Measurements from ENCODE around the gene ALKBH5.

DNA sequence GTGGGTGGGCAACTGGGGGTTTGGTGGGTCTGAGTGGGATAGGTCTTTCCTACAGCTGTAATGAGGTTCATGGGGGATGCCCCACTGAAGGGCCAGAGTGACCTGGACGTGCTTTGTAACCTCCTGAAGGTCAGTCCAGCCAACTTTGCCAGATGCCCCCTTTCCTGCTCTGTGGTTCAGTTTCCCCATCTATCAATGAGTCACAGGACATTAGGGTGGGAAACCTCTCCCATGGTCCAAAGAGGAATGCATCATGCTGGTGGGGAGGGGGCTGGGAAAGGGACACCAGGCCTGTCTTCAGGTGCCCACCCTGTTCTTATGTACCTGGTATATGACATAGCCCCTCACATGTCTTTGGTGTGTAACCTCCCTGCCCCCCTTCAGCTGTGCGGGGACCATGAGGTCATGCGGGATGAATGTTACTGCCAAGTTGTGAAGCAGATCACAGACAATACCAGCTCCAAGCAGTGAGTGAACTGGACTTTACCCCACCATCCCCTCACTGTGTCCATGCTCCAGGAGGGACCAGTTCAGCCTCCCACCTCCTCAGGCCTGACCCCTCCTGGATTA, 24.0 kb upstream of the ALKBH5 start:
- TF ChIP-seq CTCF (conservative IDR thresholded peaks at IDR 0.05; ENCODE audit: low read depth in 2 of 2): no peak
- no peak for TF ChIP-seq EZH2 (IDR thresholded peaks at IDR 0.05; ENCODE audit: low read depth, unreplicated experiment)

Measured in GM23338 (cell line).